Lower leg skin (tissue), 4 donors: ENCODE data around the gene NTN4. TPM values are rescaled to one million over a fixed set of nuclear protein-coding genes. Genes with fewer than 3 reads are reported as not detected.

Experiments
- DNase-seq, 2 donors: peaks; one replicate each; pipeline ENCODE4 v3.0.0-alpha.2; 2019; ENCODE audit warnings: low spot score in 2 of 2
- H3K4me3 ChIP-seq: fragments of 200-600 bp; sonication (generic); 2 replicates; pipeline ENCODE4 v1.5.1; 2017; ENCODE audit warnings: mild to moderate bottlenecking, low read depth; ENCODE audit not compliant: poor library complexity, severe bottlenecking
- POLR2A ChIP-seq, 2 donors: fragments of 450-650 bp; IDR thresholded peaks; one replicate each; pipeline ENCODE4 v1.6.1; 2016 to 2017; ENCODE audit warnings: antibody characterized with exemption in 2 of 2, mild to moderate bottlenecking in 1 of 2, moderate library complexity in 1 of 2
- WGBS, 2 donors: methylation state at CpG; one replicate each; pipeline ENCODE4 v1.1.5; 2018; 5-methylcytosine and 5-hydroxymethylcytosine counted together
- intact Hi-C: fragments of 100-400 bp; cut with DNase I; formaldehyde crosslinking; loops from one replicate; pipeline ENCODE4 v1.15.0; 2023; ENCODE audit warnings: low total_unique reads
- total RNA-seq, 4 donors: library from RNA; depleted of rRNA; stranded (reverse); fragments of >200 nt; gene quantifications; one replicate each; pipeline ENCODE4 v1.1.0, GENCODE V29; 2016
- TF ChIP-seq, protein P1 (sequence below), 3 donors: fragments of 450-650 bp; IDR thresholded peaks; one replicate each; pipeline ENCODE4 v1.5.1; 2016; ENCODE audit warnings: antibody characterized with exemption in 3 of 3, mild to moderate bottlenecking in 3 of 3, moderate library complexity in 2 of 3

NTN4 gene
- total RNA-seq, 4 donors from 2014 or later: 11.0 to 30.6 (median 16.8) TPM

DNA sequence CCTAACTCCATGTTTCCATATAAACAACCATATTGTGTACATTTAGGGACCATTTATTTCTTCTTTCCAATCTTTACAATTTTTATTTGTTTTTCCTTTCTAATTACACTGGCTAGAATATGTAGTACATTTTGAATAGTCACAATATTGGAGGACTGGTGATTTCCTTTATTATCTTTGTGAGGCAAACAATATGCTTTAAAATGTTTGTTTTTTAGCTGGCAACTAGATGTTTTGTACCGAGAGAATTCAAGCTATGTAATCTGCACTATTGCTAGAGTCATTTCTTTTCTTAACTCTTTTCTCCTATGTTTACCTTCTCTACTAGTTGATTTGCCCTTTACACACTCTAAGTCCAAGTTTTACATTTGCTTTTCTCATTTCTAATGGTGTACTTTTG lies 13.3 kb upstream of the NTN4 start:
- TF ChIP-seq, protein P1, sequence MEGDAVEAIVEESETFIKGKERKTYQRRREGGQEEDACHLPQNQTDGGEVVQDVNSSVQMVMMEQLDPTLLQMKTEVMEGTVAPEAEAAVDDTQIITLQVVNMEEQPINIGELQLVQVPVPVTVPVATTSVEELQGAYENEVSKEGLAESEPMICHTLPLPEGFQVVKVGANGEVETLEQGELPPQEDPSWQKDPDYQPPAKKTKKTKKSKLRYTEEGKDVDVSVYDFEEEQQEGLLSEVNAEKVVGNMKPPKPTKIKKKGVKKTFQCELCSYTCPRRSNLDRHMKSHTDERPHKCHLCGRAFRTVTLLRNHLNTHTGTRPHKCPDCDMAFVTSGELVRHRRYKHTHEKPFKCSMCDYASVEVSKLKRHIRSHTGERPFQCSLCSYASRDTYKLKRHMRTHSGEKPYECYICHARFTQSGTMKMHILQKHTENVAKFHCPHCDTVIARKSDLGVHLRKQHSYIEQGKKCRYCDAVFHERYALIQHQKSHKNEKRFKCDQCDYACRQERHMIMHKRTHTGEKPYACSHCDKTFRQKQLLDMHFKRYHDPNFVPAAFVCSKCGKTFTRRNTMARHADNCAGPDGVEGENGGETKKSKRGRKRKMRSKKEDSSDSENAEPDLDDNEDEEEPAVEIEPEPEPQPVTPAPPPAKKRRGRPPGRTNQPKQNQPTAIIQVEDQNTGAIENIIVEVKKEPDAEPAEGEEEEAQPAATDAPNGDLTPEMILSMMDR (IDR thresholded peaks at IDR 0.05): no peak
- TF ChIP-seq POLR2A (IDR thresholded peaks at IDR 0.05): no peak
- intact Hi-C loops: no loop called here
- no peak for DNase-seq
- H3K4me3 ChIP-seq: no peak overlapping the region
- 84 to 86% methylated on average over 1 of the region's 1 CpG for WGBS, 2 donors

DNA sequence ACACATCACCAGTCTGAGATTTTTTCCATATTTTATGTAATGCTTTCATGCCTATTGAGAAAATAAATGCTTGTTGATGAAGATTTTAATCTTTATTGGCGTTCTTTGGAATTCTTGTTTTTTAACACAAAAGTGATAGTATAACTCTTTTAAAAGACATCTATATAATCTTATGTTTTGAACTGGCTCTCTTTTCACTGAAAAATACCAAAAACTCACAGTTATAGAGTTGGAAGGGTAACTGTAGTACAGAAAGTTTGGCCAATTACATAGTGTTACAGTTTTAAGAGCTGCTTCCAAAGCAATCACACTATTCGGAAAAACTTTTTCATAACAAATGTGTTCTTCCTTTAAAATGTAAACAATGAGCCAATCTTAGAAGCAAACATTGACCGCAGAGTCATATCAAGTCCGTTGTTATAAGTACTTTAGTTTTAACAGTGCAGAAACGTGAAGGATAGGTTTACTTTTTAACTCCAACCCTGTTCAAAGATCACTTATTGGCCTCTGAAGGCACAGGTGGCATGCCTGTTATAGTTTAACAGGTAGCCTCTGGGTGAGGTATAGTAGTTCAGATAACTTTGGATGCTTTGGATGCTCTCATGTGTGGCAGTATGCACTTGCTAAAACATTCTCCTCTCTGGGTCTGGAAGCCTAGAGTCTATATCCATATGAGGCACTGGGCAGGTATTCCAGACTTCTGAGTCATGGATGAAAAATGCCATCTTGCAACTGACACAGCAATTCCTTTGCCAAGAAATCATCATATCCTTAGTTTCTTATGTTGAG lies 12.1 kb upstream of the NTN4 start:
- WGBS, 2 donors: 56 to 59% methylated on average over 5 of the region's 5 CpGs
- intact Hi-C loops: no loop called here
- TF ChIP-seq, protein P1 (IDR thresholded peaks at IDR 0.05): no peak
- TF ChIP-seq POLR2A (IDR thresholded peaks at IDR 0.05): no peak
- no peak for DNase-seq
- H3K4me3 ChIP-seq: no peak overlapping the region

DNA sequence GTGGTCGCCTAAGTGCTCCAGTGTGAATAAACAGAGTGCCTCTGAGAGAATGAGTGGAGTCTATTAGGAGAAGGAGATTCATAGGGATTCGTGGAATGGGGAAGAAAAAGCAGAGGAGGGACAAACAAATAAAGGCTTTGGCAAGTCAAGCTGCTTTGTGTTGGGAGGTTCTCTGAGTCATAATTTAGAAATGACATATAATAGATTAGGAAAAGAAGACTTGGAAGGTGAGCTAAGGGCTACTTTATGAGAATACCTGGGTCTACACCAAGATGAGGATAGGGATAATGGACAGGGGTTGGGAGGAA lies 6.4 kb upstream of the NTN4 start:
- 65 to 76% methylated on average over 2 of the region's 2 CpGs for WGBS, 2 donors
- intact Hi-C loops: no loop called here
- TF ChIP-seq POLR2A (IDR thresholded peaks at IDR 0.05): no peak
- TF ChIP-seq, protein P1 (IDR thresholded peaks at IDR 0.05): no peak
- no peak overlapping the region for H3K4me3 ChIP-seq
- no peak for DNase-seq

DNA sequence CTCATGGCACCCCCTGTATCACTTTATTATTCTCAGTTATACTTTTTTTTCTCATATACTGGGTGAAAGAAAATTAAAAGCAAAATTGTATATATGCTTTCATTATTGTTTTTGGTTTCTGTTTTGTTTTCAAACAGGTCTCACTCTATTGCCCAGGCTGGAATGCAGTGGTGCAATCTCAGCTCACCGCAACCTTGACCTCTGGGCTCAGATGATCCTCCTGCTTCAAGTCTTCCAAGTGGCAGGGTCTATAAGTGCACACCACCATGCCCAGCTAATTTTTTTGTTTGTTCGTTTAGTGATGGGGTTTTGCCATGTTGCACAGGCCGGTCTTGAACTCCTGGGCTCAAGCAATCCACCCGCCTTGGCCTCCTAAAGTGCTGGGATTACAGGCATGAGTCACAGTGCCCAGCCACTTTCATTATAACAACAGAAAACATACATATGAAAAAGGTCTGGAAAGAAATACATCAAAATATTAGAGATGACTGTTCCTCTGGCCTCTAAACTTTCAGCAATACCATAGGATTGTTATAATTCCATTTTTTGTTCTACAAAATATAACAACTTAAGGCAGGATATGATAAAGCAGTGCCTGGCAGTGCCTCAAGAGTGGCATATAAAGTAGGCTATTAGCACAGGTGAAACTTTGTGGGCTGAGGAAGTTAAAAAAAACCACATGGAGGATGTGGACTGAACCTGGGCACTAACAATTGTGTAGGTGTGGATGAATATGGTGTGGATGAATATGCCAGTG lies 5.8 kb upstream of the NTN4 start:
- DNase-seq: no peak
- TF ChIP-seq, protein P1 (IDR thresholded peaks at IDR 0.05): no peak
- intact Hi-C loops: no loop called here
- WGBS, 2 donors: 87 to 91% methylated on average over 4 of the region's 4 CpGs
- no peak overlapping the region for H3K4me3 ChIP-seq

DNA sequence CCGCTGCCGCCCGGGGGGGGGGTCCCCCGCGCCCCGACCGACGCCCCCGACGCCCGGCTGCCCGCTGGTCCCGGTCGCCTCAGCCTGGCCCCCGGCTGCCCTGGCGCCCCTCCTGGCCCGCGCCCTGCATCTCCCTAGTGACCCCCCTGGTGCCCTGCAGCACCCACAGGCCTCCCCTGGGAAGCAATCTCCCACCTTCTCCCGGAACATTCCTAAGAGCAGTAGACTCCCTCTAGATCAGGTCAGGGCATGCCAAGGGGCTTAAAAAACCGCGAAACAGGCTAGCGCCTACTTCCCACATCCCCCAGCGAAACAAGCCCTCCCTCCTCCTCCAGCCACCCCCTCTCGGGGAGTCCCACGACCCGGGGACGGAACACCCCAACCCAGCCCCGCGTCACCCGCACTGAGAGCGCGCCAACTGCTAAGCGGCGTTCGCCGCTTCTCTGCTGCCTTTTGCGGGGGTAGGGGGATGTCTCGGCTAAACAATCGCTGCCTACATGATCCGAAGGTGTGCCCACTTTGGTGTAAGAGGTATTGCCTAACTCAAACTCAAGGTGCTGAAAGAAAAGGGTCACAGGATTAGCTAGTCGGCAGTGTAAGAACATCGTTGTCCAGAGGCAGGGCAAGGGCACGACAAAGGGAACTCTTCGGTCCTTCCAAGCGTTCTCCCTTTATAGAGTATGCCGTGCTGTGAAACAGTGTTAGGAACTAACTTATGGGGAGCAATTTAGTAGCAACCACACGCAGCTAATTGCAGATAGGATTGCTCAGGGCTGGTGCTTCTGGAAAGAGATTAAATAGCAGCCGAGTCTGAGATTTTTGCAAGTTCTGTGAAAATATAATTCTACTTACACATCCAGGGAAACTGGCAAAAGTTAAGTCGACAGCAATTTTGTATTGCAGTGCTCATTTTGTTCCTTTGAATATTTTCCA lies 619 bp upstream of the NTN4 start:
- TF ChIP-seq, protein P1 (IDR thresholded peaks at IDR 0.05): no peak
- TF ChIP-seq POLR2A (IDR thresholded peaks at IDR 0.05): no peak
- peak in 1 of 2 donors; percentile 87 for DNase-seq
- peak overlapping the region; percentile 83 for H3K4me3 ChIP-seq
- intact Hi-C loops: no loop called here
- 2% methylated on average over 35 to 38 of the region's 49 CpGs for WGBS, 2 donors
